AG10803 (cell line): ENCODE measurements around the gene VIPR1.

Source experiments
- DNase-seq: peaks from one replicate; pipeline ENCODE4 v3.0.0; 2010; ENCODE audit warnings: low read depth
- H3K4me3 ChIP-seq: 2 replicates; pipeline ENCODE4 v1.5.1; 2011; ENCODE audit warnings: mild to moderate bottlenecking, low read length, control low read depth
- TF ChIP-seq, protein P1 (sequence below): conservative IDR thresholded peaks from 2 replicates; pipeline ENCODE4 v1.5.1; 2011; ENCODE audit warnings: mild to moderate bottlenecking, low read length, control low read depth, inconsistent platforms

The VIPR1 gene

DNA sequence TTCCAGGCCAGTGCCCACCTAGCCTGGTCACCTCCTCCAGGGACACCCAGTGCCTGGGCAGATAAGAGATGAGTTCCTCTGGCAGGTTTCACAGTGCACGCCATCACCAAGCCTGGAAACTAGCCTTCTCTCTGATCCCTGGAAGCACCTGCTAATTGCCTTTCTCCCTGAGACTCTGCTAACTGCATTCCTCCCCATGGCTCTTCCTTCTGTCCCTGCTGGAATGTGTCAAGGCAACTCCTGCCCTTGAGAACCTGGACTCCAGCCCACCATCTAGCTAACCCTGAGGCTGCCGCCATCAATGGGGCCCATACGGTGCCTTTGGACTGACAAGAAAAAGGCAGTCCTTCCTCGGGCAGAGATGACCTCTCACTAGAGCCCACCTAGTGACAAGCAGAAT, 18.5 kb downstream of the VIPR1 start:
- DNase-seq: no peak
- TF ChIP-seq, protein P1, sequence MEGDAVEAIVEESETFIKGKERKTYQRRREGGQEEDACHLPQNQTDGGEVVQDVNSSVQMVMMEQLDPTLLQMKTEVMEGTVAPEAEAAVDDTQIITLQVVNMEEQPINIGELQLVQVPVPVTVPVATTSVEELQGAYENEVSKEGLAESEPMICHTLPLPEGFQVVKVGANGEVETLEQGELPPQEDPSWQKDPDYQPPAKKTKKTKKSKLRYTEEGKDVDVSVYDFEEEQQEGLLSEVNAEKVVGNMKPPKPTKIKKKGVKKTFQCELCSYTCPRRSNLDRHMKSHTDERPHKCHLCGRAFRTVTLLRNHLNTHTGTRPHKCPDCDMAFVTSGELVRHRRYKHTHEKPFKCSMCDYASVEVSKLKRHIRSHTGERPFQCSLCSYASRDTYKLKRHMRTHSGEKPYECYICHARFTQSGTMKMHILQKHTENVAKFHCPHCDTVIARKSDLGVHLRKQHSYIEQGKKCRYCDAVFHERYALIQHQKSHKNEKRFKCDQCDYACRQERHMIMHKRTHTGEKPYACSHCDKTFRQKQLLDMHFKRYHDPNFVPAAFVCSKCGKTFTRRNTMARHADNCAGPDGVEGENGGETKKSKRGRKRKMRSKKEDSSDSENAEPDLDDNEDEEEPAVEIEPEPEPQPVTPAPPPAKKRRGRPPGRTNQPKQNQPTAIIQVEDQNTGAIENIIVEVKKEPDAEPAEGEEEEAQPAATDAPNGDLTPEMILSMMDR: no peak
- H3K4me3 ChIP-seq: no peak overlapping the region

DNA sequence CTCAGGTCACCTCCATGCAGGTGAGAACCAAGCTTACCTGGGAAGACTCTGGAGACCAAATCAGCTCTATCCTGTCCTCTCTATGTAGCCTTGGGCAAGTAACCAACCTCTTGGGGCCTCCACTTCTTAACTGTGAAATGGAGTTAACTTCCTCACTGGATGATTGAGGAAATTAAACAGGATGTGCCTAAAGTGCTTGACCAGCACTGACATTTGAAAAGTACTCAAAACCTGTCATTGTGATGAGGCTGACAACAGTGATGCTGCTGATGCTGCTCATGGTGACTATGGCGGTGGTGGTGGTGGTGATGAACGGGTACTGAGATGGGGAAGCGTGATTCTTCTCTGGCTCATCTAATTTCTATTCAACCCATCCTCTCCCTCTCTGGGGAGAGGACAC, 22.3 kb downstream of the VIPR1 start:
- TF ChIP-seq, protein P1: no peak
- H3K4me3 ChIP-seq: no peak overlapping the region
- no peak for DNase-seq

DNA sequence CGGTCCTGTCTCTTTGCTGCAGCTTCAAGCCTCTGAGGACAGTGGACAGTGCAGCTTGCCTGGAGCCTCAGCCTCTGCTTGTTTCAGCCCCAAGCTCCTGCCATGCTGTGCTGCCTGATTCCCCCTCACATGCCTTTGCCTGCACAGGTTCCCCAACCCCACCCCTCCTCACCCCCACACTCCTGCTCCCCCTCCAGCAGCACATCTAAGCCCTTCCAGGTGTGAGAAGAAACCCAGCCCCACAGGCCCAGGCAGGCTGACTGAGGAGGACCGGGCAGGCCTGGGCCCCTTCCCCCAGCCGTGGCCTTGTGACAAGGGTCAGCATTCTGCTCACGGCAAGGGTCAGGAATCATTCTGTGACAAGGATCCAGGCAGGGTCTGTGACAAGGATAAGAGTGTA, 22.8 kb downstream of the VIPR1 start:
- TF ChIP-seq, protein P1: no peak
- no peak for DNase-seq
- no peak overlapping the region for H3K4me3 ChIP-seq

DNA sequence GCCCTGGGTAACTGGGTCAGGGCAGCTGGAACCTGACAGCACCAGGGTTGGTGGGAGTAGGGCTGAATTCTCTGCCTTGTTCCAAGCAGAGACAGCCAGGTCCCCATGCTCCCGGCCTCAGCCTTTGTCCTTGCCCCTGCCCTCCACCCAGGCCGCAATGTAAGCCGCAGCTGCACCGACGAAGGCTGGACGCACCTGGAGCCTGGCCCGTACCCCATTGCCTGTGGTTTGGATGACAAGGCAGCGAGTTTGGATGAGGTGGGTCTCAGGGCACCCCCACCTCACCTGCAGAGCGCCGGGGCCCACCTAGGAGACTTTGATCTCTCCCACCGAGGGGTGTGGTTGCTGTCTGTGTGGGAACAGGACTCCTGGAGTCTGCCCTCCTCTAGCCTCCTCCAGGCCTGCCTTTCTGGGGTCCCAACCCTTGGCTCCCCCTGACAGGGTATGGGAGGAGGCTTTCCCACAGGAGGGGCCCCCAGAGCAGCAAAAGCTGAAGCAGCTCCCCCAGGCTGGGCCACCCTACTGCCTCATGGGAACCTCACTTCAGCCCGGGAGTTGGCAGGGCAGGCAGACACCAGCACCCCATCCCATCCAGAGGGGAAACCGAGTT, 23.4 kb downstream of the VIPR1 start:
- no peak overlapping the region for H3K4me3 ChIP-seq
- DNase-seq: no peak
- TF ChIP-seq, protein P1: no peak

DNA sequence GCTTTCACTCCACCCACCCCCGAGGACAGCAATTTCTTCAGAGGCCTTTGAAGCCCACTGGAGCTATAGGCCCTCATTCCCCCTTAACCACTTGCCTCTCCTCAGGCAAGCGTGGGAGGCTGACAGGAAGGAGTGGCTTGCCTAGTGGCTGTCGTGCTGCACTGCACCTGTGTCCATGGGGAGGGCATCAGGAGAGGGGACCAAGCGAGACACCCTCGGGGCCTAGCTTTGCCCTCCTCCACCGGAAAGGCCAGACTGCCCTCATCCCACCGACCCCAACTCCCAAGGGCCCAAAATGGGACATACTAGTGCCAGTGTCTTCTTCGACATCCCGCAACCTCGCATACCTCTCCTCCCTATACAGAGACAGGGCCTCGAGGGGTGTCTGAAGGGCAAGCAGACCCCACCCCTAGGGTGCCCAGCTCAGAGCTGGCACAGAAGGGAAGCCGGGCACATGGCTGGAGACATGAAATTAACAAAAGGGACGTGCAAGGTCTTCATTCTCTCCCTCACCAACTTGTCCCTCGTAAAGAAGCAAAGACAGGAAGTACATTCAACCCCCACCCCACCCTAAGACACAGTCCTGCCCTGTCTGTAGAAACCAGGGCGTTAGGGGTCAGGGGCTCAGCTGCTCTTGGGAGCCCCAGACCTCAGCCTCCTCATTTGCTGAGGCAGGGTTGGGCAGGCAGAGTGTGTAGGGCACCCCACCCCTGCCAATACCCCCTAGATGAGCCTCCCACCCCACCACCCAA, 24.3 kb downstream of the VIPR1 start:
- H3K4me3 ChIP-seq: no peak overlapping the region
- TF ChIP-seq, protein P1: no peak
- no peak for DNase-seq

DNA sequence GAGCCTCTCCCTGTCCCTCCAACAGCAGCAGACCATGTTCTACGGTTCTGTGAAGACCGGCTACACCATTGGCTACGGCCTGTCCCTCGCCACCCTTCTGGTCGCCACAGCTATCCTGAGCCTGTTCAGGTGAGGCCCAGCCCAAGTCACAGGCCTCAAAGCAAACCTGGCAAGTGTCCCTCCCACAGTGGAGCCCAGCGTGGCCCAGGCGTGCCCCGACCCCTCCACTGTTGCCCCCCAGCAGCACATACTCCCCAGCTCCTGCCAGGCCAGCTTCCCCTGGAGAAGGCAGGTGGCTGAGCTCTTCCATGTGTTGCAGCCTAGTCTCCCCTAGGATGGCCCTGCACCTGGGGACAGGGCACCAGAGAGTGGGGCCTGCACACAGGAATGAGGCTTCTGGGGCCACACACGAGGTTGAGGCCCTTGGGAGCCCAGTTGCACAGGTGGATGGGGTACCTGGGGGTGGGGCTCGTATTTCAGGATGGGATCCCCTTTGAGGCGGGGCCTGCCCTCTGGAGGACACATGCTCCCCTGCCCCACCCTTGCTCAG, 25.0 kb downstream of the VIPR1 start:
- no peak for DNase-seq
- H3K4me3 ChIP-seq: no peak overlapping the region

More for the DNA sequence above, 25.0 kb downstream of the VIPR1 start:
- TF ChIP-seq, protein P1: no peak
